ENCODE results near the gene RAPGEF4.

RAPGEF4 gene

DNA sequence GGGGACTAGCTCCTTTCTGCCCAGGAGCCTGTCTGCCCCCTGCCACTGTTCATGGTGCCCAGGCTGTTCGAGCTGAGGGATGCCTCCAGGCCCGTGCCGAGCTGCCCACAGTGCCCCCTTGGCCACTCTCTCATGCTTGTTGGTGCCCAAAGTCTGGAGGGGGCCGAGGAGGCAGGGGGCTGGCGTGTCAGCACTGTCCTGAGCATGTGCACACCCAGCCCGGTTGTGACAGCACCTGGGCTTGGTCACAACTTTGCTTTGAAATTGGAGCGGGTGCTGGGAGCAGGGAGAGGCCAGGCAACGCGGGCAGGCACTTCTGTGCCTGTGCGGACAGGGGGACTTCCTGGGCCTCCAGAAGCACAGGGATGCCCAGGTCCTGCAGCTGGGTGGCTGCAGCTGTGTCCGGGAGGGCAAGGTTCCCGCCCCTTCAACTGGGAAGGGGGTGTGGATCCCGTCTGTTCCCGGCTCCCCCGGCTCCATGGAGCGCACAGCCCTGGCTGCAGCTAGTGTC, 22.2 kb upstream of the RAPGEF4 start:
- H3K27ac Mint-ChIP-seq: no peak overlapping the region
- H3K4me3 Mint-ChIP-seq: no peak overlapping the region
- H3K4me1 Mint-ChIP-seq: no peaks in the 10 kb centered on the region
- H3K36me3 Mint-ChIP-seq: no peaks in the 10 kb centered on the region
- H3K27me3 Mint-ChIP-seq: peaks cover 1% of the 10 kb centered on the region
- no peaks in the 10 kb centered on the region for H3K9me3 Mint-ChIP-seq

DNA sequence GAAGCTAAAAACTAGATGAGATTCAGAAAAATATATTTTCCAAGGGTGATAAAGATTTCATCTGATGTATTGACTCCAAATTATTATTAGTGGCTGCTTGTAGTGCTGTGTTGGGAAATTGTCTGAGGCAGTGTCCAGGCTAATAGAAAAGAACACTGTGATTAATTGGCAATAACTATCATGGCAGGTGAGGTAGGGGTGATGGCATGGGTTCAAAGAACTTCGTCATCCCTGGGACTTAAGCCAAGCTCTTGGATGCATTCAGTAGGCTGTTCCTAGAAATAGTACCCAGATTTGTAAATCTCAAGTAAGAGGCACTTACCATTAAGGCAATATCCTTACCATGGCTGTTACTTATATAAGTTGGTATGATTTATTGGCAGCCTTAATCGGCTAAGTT, 13.2 kb upstream of the RAPGEF4 start:
- no peak overlapping the region for H3K27ac Mint-ChIP-seq
- no peaks in the 10 kb centered on the region for H3K9me3 Mint-ChIP-seq
- H3K27me3 Mint-ChIP-seq: no peaks in the 10 kb centered on the region
- H3K36me3 Mint-ChIP-seq: peaks cover 7% of the 10 kb centered on the region
- H3K4me1 Mint-ChIP-seq: no peaks in the 10 kb centered on the region
- H3K4me3 Mint-ChIP-seq: no peak overlapping the region

- no peak overlapping the region for H3K4me3 Mint-ChIP-seq
- H3K9me3 Mint-ChIP-seq: no peaks in the 10 kb centered on the region
- H3K27me3 Mint-ChIP-seq: no peaks in the 10 kb centered on the region
- H3K27ac Mint-ChIP-seq: no peak overlapping the region
- H3K36me3 Mint-ChIP-seq: peaks cover 7% of the 10 kb centered on the region
- H3K4me1 Mint-ChIP-seq: no peaks in the 10 kb centered on the region
Measured at GRCh38 chr2:172723286-172723685, 12.4 kb upstream of the RAPGEF4 start.

DNA sequence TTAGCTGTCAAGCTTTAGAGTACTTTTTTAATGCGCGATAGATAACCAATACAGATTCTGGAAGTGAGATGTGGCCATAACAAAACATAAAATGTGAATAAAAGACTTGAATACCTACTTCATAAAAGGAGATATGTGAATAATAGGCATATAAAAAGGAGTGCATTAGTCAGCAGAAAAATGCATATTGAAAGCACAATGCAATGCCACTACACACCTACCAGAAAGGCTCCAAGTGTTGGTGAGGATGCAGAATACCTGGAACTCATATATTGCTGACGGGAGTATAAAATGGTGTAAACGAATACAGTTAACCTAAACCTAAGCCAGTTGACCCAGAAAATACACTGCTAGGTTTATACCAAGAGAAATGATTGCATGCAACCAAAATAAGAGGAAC, 10.9 kb upstream of the RAPGEF4 start:
- Mint-ChIP-seq H3K4me3 (no peak overlapping the region), H3K9me3 (no peaks in the 10 kb centered on the region)

DNA sequence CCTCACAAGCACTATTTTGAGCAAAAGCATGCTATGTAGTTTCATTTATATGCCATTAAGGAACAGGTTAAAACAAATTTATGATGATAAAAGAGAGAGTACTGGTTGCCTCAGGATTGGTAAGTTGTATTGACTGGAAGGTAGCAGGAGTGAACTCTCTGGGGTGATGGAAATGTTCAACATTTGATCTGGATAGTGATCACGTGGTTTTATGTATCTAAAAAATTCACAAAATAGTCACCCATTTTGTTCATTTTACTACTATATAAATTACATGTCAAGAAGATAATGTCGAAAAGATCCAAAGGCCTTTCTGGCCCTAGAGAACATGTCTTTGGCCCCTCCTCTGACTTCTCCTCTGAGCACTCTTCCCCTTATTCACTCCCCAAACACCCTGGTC, 10.4 kb upstream of the RAPGEF4 start:
- Mint-ChIP-seq H3K4me1 (no peaks in the 10 kb centered on the region), H3K27ac (no peak overlapping the region), H3K4me3 (no peak overlapping the region), H3K36me3 (peaks cover 6% of the 10 kb centered on the region), H3K9me3 (no peaks in the 10 kb centered on the region), H3K27me3 (peaks cover 1% of the 10 kb centered on the region)

More for the DNA sequence above, 10.9 kb upstream of the RAPGEF4 start:
- Mint-ChIP-seq H3K4me1 (no peaks in the 10 kb centered on the region), H3K36me3 (peaks cover 7% of the 10 kb centered on the region), H3K27ac (no peak overlapping the region), H3K27me3 (peaks cover 1% of the 10 kb centered on the region)

- Mint-ChIP-seq H3K36me3 (peaks cover 3% of the 10 kb centered on the region), H3K4me1 (no peaks in the 10 kb centered on the region), H3K27ac (no peak overlapping the region), H3K9me3 (no peaks in the 10 kb centered on the region), H3K4me3 (no peak overlapping the region), H3K27me3 (peaks cover 3% of the 10 kb centered on the region)
Measured at GRCh38 chr2:172725746-172726145, 9.9 kb upstream of the RAPGEF4 start.

DNA sequence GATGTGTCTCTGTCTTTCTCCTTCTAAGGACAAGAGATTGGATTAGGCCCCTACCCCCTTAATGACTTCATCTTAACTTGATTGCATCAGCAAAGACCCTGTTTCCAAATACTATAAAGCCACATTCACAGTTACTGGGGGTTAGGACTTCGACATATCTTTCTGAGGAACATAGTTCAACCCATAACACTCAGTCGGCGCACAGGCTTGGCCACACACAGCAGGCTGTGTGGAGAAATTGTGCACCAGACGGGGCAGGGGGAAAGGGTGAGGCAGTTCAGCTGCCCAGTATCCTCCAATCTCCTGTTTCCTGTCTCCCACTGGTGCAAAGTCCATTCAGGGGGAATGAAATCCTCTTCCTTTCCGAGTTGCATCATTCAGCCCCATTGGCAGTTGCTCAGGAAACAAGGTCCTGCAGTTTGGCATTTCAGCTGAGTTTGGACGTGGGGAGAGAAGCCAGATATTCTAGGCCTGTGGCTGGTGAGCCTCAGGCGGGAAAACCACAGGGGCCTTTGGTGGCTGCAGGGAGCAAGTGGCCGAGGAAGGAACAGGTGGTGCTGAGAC, 9.4 kb upstream of the RAPGEF4 start:
- peaks cover 5% of the 10 kb centered on the region for H3K27me3 Mint-ChIP-seq
- H3K9me3 Mint-ChIP-seq: no peaks in the 10 kb centered on the region
- H3K4me3 Mint-ChIP-seq: no peak overlapping the region
- H3K4me1 Mint-ChIP-seq: no peaks in the 10 kb centered on the region
- no peak overlapping the region for H3K27ac Mint-ChIP-seq
- no peaks in the 10 kb centered on the region for H3K36me3 Mint-ChIP-seq

GRCh38 chr2:172730411-172730810, 5.2 kb upstream of the RAPGEF4 start:
- no peaks in the 10 kb centered on the region for H3K4me1 Mint-ChIP-seq
- no peaks in the 10 kb centered on the region for H3K36me3 Mint-ChIP-seq
- no peak overlapping the region for H3K4me3 Mint-ChIP-seq
- no peaks in the 10 kb centered on the region for H3K9me3 Mint-ChIP-seq
- H3K27me3 Mint-ChIP-seq: peaks cover 24% of the 10 kb centered on the region
- H3K27ac Mint-ChIP-seq: no peak overlapping the region

GRCh38 chr2:172734711-172735581, 699 bp upstream of the RAPGEF4 start:
- Mint-ChIP-seq H3K36me3 (peaks cover 3% of the 10 kb centered on the region), H3K4me1 (peaks cover 8% of the 10 kb centered on the region), H3K27me3 (peaks cover 43% of the 10 kb centered on the region), H3K27ac (no peak overlapping the region), H3K9me3 (no peaks in the 10 kb centered on the region), H3K4me3 (peak overlapping the region; percentile 59)

GRCh38 chr2:172736424-172737174, 954 bp downstream of the RAPGEF4 start:
- H3K9me3 Mint-ChIP-seq: no peaks in the 10 kb centered on the region
- H3K36me3 Mint-ChIP-seq: peaks cover 3% of the 10 kb centered on the region
- H3K4me1 Mint-ChIP-seq: peaks cover 8% of the 10 kb centered on the region
- peak overlapping the region; percentile 83 for H3K4me3 Mint-ChIP-seq
- no peak overlapping the region for H3K27ac Mint-ChIP-seq
- peaks cover 41% of the 10 kb centered on the region for H3K27me3 Mint-ChIP-seq

GRCh38 chr2:172739661-172740266, 4.1 kb downstream of the RAPGEF4 start:
- Mint-ChIP-seq H3K9me3 (peaks cover 10% of the 10 kb centered on the region), H3K36me3 (peaks cover 5% of the 10 kb centered on the region), H3K4me3 (no peak overlapping the region), H3K27ac (no peak overlapping the region), H3K27me3 (peaks cover 30% of the 10 kb centered on the region), H3K4me1 (peaks cover 8% of the 10 kb centered on the region)

GRCh38 chr2:172740856-172741255, 5.2 kb downstream of the RAPGEF4 start:
- H3K4me1 Mint-ChIP-seq: peaks cover 8% of the 10 kb centered on the region
- H3K4me3 Mint-ChIP-seq: no peak overlapping the region
- no peak overlapping the region for H3K27ac Mint-ChIP-seq
- H3K27me3 Mint-ChIP-seq: peaks cover 32% of the 10 kb centered on the region
- H3K9me3 Mint-ChIP-seq: peaks cover 19% of the 10 kb centered on the region
- H3K36me3 Mint-ChIP-seq: peaks cover 7% of the 10 kb centered on the region

DNA sequence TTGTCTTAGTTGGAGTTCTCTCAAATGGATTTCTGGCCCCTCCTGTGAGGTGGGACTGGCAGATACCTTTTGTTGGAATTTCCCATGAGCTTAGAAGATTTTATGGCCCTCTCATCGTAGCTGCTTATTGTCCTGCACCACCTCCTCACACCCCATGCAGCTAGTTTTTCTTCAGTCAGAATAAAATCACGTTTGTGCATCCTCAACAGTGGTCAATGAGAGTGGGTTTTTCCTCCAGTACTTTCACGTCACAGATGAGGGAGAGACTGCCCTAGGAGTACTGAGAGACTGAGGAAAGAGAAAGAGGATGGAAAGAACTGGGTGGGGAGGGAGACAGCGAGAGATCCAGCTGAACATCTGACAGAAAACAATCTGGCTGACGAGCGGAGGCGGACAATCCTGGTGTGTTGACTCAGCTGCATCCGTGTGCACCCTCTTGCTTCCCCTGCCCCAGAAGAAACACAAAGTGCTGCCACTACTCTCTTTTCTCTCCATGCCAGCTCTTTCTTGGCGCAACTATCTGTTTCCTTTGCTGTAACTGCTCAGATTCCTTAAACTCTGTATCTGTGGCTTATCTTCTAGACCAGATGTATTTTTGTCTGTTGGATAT, 7.4 kb downstream of the RAPGEF4 start:
- H3K36me3 Mint-ChIP-seq: peaks cover 6% of the 10 kb centered on the region
- peaks cover 20% of the 10 kb centered on the region for H3K27me3 Mint-ChIP-seq
- H3K4me3 Mint-ChIP-seq: no peak overlapping the region
- no peak overlapping the region for H3K27ac Mint-ChIP-seq
- H3K4me1 Mint-ChIP-seq: no peaks in the 10 kb centered on the region
- peaks cover 19% of the 10 kb centered on the region for H3K9me3 Mint-ChIP-seq

DNA sequence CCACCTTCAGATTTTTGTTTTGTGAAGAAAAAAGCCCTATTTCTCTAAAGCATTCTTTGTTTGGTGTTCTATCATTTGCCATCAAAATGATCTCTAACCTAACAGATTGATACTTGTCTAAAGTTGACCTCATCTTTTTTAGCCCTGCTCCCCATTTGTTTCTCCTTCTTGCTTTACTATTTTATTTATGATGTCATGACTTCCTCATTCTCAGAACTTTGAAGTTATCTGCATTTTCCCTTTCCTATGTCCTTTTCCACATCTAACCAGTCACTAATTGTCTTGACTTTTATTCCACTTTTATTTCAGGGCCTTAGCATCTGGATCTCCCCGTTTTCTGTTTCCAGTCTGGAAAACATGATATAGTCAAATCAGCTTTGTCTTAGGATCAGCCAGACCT, 8.3 kb downstream of the RAPGEF4 start:
- Mint-ChIP-seq H3K27ac (no peak overlapping the region), H3K4me1 (no peaks in the 10 kb centered on the region)

GRCh38 chr2:172745636-172746035, 10.0 kb downstream of the RAPGEF4 start:
- Mint-ChIP-seq H3K27ac (no peak overlapping the region), H3K36me3 (peaks cover 6% of the 10 kb centered on the region), H3K9me3 (peaks cover 19% of the 10 kb centered on the region), H3K4me1 (no peaks in the 10 kb centered on the region), H3K27me3 (peaks cover 14% of the 10 kb centered on the region), H3K4me3 (no peak overlapping the region)

More for the DNA sequence above, 8.3 kb downstream of the RAPGEF4 start:
- peaks cover 19% of the 10 kb centered on the region for H3K9me3 Mint-ChIP-seq
- H3K4me3 Mint-ChIP-seq: no peak overlapping the region
- peaks cover 14% of the 10 kb centered on the region for H3K27me3 Mint-ChIP-seq
- H3K36me3 Mint-ChIP-seq: peaks cover 6% of the 10 kb centered on the region

Measured in activated naive CD4-positive, alpha-beta T cell treated with anti-CD3 and anti-CD28 coated beads, Interleukin-2, amount 50 U/mL, for 24 hours (primary cell).